KG1 (cell line): Measurements from ENCODE around the gene DSCAM.
"Not testable (repeated sequence)": the region's sequence is repeated elsewhere in the genome, so short reads cannot be mapped to it uniquely, and the experiment has no call there.

Experiments
- DNase-seq: peaks from one replicate; lab custom pipeline; 2025; lab: John Stamatoyannopoulos, UW

The DSCAM gene

DNA sequence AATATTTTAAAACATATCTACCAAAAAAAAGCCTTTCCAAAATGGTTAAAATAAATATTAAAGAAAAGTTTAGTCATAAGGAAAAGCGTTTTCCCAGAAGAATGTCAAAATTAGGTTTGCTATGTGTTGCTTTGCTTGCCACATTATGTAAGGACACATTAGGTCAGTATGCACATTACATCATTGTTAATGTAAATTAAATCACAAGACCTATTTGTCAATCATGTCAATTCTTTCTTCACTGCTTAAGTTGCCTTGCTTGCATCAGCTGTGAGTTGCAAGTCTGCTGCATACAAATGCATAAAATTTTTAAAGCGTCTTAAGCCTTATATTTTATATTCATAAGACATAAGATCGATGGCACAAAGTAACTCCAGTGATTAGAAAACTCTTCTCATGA, 530.9 kb downstream of the DSCAM start:
- DNase-seq, result no peak

DNA sequence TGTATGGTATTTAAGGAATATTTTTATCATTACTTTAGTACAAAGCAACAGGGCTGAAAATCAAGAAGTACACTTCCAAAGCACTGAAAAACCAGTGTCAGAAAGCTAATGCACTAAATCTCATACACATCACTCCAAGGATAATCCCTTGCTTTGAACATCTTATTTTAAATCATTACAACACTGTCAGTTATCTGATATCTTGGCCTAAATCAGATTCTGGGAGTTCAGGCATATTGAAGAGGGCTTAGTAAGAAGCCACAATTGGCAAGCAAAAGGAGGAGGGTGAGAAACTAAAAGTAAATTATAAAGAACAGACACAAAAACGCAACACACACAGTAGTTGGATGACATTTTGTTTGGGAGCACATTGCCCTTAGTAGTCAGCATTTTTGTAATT, 531.3 kb downstream of the DSCAM start:
- no peak for DNase-seq

DNA sequence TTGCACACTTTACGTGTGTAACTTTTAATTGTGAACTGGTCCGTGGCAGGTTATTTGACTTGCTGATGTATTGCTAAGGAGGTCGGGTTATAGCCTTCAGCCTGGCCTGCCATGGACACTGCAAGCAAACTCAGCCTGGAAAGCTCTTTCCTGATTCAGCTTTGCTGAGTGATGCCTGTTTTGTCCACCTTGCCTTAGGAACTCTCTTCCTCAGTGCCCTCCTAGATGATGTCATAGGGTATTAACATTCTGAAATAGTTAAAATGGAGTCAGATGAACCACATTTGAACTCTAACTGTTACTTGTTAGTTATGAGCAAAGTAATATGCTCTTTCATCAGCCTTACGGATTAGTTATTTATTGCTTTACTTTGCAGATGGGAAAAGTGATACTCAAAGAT, 533.7 kb downstream of the DSCAM start:
- DNase-seq, result no peak

DNA sequence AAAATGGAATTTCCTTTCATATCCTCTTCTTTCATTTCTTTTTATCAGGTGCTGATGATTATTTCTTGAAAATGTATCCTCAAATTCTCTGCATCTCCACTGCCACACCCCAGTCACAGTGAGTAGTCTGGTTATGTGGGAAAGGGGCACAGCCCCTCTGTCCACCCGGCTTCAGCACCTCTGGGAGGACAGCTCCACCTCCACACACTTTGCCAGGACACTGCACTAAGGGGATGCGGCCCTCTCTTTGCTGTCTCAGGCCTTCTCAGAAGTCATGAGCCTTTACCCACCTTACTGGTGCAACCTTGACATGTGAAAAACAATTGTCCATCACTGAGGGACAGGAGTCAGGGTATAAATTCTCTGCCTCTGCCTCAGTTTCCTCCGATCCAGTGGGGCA, 546.7 kb downstream of the DSCAM start:
- DNase-seq, result no peak

- DNase-seq, result no peak
Measured at GRCh38 chr21:40299451-40299850, 547.5 kb downstream of the DSCAM start.

DNA sequence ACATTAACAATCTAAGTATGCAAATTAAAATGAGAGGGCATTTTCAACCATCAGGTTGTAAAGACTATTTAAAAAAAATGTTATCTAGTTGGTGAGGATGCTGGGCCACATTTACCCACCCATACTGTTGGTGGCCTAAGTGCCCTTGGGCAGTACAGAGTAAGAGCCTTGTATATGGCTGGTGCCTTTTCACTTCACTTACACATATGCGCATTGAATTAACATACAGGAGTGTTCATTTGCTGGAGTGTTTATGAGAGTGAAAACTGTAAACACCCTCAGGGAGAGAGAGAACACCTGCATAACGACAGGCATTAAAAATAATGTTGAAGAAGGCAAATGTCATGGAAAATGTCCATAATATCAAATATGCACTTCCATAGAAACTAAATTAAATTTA, 552.6 kb downstream of the DSCAM start:
- no peak for DNase-seq

- no peak for DNase-seq
Measured at GRCh38 chr21:40291560-40291959, 555.4 kb downstream of the DSCAM start.

DNA sequence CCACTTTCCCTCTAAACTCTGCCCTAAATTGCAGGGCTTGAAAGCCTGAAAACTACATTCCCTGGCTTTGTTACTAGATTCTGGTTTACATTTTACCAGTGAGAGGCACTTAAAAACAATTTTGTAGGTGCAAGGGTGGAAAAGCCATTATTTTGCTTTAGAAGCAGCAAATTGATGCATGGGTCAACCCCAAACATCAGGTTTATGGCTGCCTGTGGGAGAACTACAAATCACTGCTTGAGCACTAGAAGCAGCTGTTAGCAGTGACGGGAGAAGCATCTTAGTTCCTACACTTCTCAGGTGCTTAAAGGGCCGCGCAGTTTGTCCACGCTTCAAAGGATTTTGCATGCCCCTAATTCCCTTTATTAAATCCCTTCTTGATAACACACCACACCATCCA, 562.5 kb downstream of the DSCAM start:
- DNase-seq, result no peak

DNA sequence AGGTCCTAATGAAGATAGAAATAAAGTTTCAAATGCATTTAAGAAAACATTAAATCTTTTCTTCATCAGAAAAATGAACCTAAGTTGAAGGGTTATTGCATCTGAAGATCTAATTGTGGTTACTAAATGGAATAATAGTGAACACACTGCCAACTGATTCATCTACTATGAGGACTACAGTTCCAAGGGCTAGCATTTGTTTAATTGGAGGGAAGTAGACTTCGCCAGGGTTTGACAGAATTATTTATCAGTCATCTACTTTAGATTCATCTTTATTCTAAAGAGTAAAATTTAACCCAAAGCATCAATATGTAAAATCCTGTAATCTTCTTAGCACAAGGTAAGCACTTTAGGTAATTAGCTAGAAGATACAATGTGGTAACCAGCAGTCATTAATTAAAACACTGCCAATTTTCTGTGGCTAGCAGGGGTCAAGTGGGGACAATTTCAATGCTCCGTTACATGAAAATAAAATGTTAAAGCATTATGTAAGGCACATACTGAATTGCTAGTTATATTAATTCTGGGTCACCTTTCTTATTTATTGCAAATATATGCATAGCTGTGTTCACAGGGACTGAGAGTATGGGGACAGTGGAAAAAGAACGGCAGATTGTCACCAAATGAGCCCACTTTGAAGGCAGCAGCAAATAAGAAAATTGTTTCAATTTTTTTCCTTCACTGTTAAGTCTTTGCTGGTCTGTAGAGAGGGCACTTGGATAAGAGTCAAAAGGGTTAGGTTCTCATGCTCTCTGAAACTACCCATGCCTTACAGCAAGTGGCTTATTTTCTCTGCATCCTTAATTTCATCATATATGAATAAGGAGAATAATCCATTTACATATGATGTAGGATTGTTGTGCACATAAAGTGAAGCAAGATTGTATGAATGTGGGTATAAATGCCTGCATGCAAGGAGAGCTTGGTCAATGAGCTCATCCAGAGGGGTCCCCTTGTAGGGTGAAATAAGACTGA, 563.8 kb downstream of the DSCAM start:
- DNase-seq, result no peak

GRCh38 chr21:40278345-40278744, 568.6 kb downstream of the DSCAM start:
- DNase-seq, result no peak

GRCh38 chr21:40276001-40276400, 571.0 kb downstream of the DSCAM start:
- no peak for DNase-seq

GRCh38 chr21:40272037-40272436, 574.9 kb downstream of the DSCAM start:
- no peak for DNase-seq

DNA sequence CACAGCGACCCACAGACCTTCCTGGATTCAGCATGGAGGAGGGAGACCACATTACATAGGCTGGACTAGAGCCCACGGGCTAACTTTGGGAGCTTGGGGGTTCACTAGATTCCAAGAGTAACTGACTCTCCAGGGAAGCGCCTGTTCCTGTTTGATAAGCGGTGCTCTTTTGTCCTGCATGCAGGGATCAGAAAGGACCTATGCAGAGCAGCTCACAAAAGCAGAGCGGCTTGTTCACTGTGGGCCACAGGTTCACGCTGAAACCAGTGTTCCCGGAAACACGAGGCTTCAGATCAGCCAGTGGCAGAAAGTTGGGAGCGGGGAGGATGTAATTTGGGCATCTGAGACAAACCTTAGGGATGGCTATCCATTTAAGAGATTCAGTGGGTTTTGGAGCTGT, 575.8 kb downstream of the DSCAM start:
- DNase-seq, result no peak

DNA sequence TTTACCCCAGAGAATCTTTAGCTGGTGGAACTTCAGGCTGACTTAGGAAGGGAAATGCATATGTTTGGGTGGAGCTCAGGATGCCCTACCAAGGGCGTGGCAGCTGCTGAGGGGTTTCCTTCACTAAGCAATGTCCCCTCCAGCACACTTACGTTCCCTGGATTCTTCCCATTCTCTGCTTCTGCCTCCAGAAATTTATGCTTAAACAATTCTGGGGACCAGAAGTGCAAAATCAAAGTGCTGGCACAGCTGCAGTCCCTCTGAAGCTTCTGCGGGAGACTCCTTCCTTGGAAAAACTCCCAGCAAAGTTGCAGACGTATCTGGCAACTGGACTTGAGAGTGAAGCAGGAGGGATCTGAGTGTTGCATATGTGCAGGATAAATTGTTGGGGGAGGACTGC, 576.9 kb downstream of the DSCAM start:
- no peak for DNase-seq

GRCh38 chr21:40269239-40269638, 577.7 kb downstream of the DSCAM start:
- DNase-seq, result no peak

DNA sequence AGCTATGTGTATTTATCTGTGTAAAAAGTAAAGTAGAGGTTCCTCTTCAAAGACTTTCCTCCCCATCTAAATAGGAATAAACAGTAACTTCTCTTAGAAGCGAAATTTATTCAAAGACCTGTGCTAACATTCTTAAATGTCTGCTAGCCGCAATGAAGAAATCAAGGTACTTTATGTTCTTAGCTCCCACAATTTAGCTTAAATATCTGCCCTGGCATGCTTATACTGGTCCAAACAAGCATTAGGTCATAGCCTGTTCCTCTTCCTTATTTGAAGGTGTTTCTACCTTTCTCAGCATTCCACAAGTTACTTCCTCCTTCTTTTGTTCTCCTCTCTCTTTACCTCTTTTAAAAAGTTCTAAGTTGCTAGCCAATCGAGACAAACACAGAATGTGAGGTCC, 588.5 kb downstream of the DSCAM start:
- DNase-seq, result not testable (repeated sequence)

GRCh38 chr21:40257342-40257741, 589.6 kb downstream of the DSCAM start:
- DNase-seq, result no peak

DNA sequence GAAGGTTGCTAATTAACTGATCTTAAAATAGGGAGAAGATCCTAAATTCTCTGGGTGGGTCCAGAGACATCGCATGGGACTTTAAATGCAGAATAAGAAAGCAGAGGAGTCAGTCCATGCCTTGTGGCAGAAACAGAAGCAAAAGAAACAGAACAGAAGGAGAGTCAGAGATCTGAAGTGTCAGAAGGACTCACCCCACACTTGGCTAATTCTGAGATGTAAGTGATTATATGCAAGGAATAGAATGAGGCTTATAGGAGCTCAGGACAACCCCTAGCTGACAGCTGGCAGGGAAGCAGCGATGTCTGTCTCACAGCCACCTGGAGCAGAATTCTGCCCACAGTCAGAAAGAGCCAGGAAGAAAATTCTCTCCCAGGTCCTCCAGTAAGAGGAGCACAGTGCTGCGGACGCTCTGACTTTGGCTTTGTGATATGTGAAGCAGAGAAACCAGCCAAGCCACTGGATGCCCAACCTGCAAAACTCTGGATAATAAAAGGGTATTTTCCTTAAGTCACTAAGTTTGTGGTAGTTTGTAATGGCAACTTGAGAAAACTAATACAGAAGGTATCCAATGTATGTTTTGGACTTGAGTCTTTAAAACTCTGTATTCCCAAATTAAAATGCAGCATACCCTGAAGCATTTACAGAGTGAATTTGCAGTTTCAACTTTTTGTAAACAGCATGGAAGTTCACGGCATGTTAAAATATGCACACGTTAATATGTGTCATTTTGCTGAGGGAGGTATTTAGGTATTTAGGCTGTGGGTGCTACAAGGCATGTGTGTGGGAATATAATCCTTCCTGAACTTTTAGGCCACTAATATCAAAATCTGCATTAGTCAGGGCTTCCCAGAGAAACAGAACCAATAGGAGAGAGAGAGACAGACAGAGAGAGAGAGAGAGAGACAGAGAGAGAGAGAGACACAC, 591.2 kb downstream of the DSCAM start:
- no peak for DNase-seq

- DNase-seq, result no peak
Measured at GRCh38 chr21:40254540-40255465, 592.2 kb downstream of the DSCAM start.

DNA sequence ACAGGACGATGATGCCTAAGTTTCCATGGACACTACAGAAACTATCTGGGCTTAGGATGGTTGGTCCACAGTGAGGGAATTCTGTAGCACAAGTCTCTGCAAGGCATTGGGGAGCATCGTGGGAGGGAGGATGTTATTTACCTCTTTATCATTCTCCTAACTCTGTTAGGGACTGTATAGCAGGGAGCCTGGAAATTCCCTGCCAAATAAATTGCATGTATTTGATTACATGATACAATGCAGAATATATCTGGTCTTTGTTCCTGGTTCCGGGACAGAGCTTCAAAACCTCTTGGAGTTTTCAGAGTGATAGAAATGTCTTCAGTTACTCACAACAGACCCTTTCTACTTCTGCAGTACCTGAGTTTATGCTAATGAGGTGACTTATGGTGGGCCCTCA, 593.8 kb downstream of the DSCAM start:
- DNase-seq, result no peak

GRCh38 chr21:40250514-40251294, 596.3 kb downstream of the DSCAM start:
- no peak for DNase-seq
